ENCODE data around the gene STK35. TPM values are rescaled to one million over a fixed set of nuclear protein-coding genes. Genes with fewer than 3 reads are reported as not detected.
A peak's percentile ranks its signal among the peaks of the same experiment; 100 is the strongest.

Gene STK35
- total and polyA plus RNA-seq, 9 of the 15 experiments (the other 6 are each of a cell fraction or from before 2014, with no cell fraction given) = 1.0 to 11.0 (median 6.3) TPM

DNA sequence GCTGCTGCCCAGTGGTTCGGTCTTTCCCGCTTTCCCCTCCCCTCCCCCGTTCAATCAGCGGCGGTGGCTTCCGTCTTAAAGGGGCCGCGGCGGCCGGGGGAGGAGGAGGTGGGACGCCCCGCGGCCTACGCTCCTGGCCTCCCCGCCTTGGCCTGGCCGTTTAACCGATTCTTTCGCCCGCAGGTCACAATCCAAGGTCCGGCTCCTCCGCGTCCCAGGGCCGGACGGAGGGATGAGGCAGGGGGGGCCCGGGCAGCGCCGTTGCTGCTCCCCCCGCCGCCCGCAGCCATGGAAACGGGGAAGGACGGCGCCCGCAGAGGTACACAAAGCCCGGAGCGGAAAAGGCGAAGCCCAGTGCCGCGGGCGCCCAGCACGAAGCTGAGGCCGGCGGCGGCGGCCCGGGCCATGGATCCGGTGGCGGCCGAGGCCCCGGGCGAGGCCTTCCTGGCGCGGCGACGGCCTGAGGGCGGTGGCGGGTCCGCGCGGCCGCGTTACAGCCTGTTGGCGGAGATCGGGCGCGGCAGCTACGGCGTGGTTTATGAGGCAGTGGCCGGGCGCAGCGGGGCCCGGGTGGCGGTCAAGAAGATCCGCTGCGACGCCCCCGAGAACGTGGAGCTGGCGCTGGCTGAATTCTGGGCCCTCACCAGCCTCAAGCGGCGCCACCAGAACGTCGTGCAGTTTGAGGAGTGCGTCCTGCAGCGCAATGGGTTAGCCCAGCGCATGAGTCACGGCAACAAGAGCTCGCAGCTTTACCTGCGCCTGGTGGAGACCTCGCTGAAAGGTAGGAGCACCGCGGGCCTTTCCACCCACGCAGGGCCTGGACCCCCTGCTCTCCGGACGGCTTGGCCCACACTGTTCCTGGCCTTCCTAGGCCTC lies 1.2 kb downstream of the STK35 start (continued):
- TF ChIP-seq HNRNPL (IDR thresholded peaks at IDR 0.05; ENCODE audit: low read depth, low read length) (no peak), TAF9B (IDR thresholded peaks at IDR 0.05; ENCODE audit: partially characterized antibody) (no peak), POLR2AphosphoS5 (IDR thresholded peaks at IDR 0.05; ENCODE audit: control insufficient read depth, insufficient read depth, low read depth, low read length) (no peak), XRCC4 (IDR thresholded peaks at IDR 0.05; ENCODE audit: extremely low read depth, insufficient read depth, insufficient read length) (no peak), CHD1 (IDR thresholded peaks at IDR 0.05; ENCODE audit: low read length) (peak; percentile 77), ZKSCAN8 (CRISPR knock-in tag; IDR thresholded peaks at IDR 0.05) (no peak), NR2C1 (IDR thresholded peaks at IDR 0.05) (no peak), NR2C1 (tag; IDR thresholded peaks at IDR 0.05) (no peak), TEAD4 (IDR thresholded peaks at IDR 0.05; ENCODE audit: low read length) (no peak), TEAD4 (CRISPR knock-in tag; IDR thresholded peaks at IDR 0.05; ENCODE audit: borderline replicate concordance) (no peak), GABPB1 (CRISPR knock-in tag; IDR thresholded peaks at IDR 0.05) (no peak), U2AF2 (optimal IDR thresholded peaks at IDR 0.05; ENCODE audit: low read depth, low read length) (no peak), PHB2 (IDR thresholded peaks at IDR 0.05; ENCODE audit: low read depth) (no peak)
- TF ChIP-seq, protein P1, sequence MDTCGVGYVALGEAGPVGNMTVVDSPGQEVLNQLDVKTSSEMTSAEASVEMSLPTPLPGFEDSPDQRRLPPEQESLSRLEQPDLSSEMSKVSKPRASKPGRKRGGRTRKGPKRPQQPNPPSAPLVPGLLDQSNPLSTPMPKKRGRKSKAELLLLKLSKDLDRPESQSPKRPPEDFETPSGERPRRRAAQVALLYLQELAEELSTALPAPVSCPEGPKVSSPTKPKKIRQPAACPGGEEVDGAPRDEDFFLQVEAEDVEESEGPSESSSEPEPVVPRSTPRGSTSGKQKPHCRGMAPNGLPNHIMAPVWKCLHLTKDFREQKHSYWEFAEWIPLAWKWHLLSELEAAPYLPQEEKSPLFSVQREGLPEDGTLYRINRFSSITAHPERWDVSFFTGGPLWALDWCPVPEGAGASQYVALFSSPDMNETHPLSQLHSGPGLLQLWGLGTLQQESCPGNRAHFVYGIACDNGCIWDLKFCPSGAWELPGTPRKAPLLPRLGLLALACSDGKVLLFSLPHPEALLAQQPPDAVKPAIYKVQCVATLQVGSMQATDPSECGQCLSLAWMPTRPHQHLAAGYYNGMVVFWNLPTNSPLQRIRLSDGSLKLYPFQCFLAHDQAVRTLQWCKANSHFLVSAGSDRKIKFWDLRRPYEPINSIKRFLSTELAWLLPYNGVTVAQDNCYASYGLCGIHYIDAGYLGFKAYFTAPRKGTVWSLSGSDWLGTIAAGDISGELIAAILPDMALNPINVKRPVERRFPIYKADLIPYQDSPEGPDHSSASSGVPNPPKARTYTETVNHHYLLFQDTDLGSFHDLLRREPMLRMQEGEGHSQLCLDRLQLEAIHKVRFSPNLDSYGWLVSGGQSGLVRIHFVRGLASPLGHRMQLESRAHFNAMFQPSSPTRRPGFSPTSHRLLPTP (IDR thresholded peaks at IDR 0.05; ENCODE audit: borderline replicate concordance, extremely low read depth, insufficient read length) = no peak
- TF ChIP-seq, protein P2, sequence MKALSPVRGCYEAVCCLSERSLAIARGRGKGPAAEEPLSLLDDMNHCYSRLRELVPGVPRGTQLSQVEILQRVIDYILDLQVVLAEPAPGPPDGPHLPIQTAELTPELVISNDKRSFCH (CRISPR knock-in tag; IDR thresholded peaks at IDR 0.05) = no peak
- TF ChIP-seq, protein P2 (tag; IDR thresholded peaks at IDR 0.05) = 0 out of 2 replicates have a peak, but pooled peaks have one; percentile 27
- TF ChIP-seq, protein P3, sequence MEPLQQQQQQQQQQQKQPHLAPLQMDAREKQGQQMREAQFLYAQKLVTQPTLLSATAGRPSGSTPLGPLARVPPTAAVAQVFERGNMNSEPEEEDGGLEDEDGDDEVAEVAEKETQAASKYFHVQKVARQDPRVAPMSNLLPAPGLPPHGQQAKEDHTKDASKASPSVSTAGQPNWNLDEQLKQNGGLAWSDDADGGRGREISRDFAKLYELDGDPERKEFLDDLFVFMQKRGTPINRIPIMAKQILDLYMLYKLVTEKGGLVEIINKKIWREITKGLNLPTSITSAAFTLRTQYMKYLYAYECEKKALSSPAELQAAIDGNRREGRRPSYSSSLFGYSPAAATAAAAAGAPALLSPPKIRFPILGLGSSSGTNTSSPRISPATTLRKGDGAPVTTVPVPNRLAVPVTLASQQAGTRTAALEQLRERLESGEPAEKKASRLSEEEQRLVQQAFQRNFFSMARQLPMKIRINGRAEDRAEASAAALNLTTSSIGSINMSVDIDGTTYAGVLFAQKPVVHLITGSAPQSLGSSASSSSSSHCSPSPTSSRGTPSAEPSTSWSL (CRISPR knock-in tag; IDR thresholded peaks at IDR 0.05; ENCODE audit: borderline replicate concordance) = no peak
- TF ChIP-seq, protein P4, sequence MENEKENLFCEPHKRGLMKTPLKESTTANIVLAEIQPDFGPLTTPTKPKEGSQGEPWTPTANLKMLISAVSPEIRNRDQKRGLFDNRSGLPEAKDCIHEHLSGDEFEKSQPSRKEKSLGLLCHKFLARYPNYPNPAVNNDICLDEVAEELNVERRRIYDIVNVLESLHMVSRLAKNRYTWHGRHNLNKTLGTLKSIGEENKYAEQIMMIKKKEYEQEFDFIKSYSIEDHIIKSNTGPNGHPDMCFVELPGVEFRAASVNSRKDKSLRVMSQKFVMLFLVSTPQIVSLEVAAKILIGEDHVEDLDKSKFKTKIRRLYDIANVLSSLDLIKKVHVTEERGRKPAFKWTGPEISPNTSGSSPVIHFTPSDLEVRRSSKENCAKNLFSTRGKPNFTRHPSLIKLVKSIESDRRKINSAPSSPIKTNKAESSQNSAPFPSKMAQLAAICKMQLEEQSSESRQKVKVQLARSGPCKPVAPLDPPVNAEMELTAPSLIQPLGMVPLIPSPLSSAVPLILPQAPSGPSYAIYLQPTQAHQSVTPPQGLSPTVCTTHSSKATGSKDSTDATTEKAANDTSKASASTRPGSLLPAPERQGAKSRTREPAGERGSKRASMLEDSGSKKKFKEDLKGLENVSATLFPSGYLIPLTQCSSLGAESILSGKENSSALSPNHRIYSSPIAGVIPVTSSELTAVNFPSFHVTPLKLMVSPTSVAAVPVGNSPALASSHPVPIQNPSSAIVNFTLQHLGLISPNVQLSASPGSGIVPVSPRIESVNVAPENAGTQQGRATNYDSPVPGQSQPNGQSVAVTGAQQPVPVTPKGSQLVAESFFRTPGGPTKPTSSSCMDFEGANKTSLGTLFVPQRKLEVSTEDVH (IDR thresholded peaks at IDR 0.05; ENCODE audit: low read depth, partially characterized antibody) = no peak
- TF ChIP-seq, protein P5, sequence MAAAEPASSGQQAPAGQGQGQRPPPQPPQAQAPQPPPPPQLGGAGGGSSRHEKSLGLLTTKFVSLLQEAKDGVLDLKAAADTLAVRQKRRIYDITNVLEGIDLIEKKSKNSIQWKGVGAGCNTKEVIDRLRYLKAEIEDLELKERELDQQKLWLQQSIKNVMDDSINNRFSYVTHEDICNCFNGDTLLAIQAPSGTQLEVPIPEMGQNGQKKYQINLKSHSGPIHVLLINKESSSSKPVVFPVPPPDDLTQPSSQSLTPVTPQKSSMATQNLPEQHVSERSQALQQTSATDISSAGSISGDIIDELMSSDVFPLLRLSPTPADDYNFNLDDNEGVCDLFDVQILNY (CRISPR knock-in tag; IDR thresholded peaks at IDR 0.05) = 0 out of 2 replicates have a peak, but pooled peaks have one; percentile 27
